PC-3 (cell line): ENCODE measurements around the gene BARHL1. TPM values are rescaled to one million over a fixed set of nuclear protein-coding genes. Genes with fewer than 3 reads are reported as not detected.

ENCODE experiments used
- ATAC-seq: fragments of 200-7000 bp; cut with Tn5 transposase; 2 replicates; pipeline ENCODE4 v1.9.1; 2020; ENCODE audit warnings: mild to moderate bottlenecking, moderate library complexity
- BruUV-seq: library from RNA; stranded (reverse); fragments of 400-500 nt; replicated peaks from 2 replicates; lab custom pipeline; 2021; lab: Mats Ljungman, UMichigan
- CTCF ChIA-PET: fragments of 300-600 bp; sonication (Branson Sonifier 250); formaldehyde crosslinking; loops from one replicate; lab custom pipeline; 2022; ENCODE audit warnings: antibody characterized with exemption; lab: Charles Lee
- POLR2A ChIA-PET: fragments of 300-600 bp; sonication (Branson Sonifier 250); formaldehyde crosslinking; loops from one replicate; lab custom pipeline; 2022; ENCODE audit warnings: antibody characterized with exemption; ENCODE audit not compliant: unreplicated experiment; lab: Charles Lee
- DNase-seq: peaks from one replicate; pipeline ENCODE4 v3.0.0-alpha.2; 2015
- H2AFZ ChIP-seq: fragments of 300-600 bp; sonication (generic); 2 replicates; pipeline ENCODE4 v1.6.0; 2016; ENCODE audit warnings: antibody characterized with exemption, low read length
- H3F3A ChIP-seq: fragments of 300-600 bp; sonication (generic); one replicate; pipeline ENCODE4 v1.6.0; 2017; ENCODE audit warnings: antibody characterized with exemption, low read length, control low read depth, mild to moderate bottlenecking; ENCODE audit not compliant: unreplicated experiment
- H3K27ac ChIP-seq: fragments of 300-600 bp; sonication (generic); 2 replicates; pipeline ENCODE4 v1.5.1; 2016; ENCODE audit warnings: mild to moderate bottlenecking, low read length
- H3K27me3 ChIP-seq: fragments of 300-600 bp; sonication (generic); 2 replicates; pipeline ENCODE4 v1.6.1; 2016; ENCODE audit warnings: low read length, mixed read lengths
- H3K36me3 ChIP-seq: fragments of 300-600 bp; sonication (generic); 2 replicates; pipeline ENCODE4 v1.6.1; 2016; ENCODE audit warnings: low read depth, mixed run types, low read length, mixed read lengths
- H3K4me1 ChIP-seq: fragments of 300-600 bp; sonication (generic); 2 replicates; pipeline ENCODE4 v1.5.1; 2016; ENCODE audit warnings: low read length; ENCODE audit not compliant: insufficient read depth
- H3K4me2 ChIP-seq: fragments of 300-600 bp; sonication (generic); 2 replicates; pipeline ENCODE4 v1.6.0; 2016; ENCODE audit warnings: low read length
- H3K4me3 ChIP-seq: fragments of 300-600 bp; sonication (generic); 2 replicates; pipeline ENCODE4 v1.5.1; 2016; ENCODE audit warnings: mild to moderate bottlenecking, low read length, mixed read lengths
- H3K79me2 ChIP-seq: fragments of 300-600 bp; sonication (generic); 2 replicates; pipeline ENCODE4 v1.6.1; 2017; ENCODE audit warnings: low read length, mixed read lengths
- H3K9ac ChIP-seq: fragments of 300-600 bp; sonication (generic); 2 replicates; pipeline ENCODE4 v1.6.0; 2016; ENCODE audit warnings: mild to moderate bottlenecking, low read length
- H3K9me2 ChIP-seq: fragments of 300-600 bp; sonication (generic); replicated peaks from 2 replicates; pipeline ENCODE4 v1.6.1; 2016; ENCODE audit warnings: mixed run types, low read length, mixed read lengths
- H3K9me3 ChIP-seq: fragments of 300-600 bp; sonication (generic); 2 replicates; pipeline ENCODE4 v1.6.1; 2016; ENCODE audit warnings: low read length, mixed read lengths
- H4K20me1 ChIP-seq: fragments of 300-600 bp; sonication (generic); 2 replicates; pipeline ENCODE4 v1.6.1; 2016; ENCODE audit warnings: low read length, mixed read lengths
- CTCF ChIP-seq: fragments of 300-600 bp; sonication (generic); conservative IDR thresholded peaks from 2 replicates; pipeline ENCODE4 v1.5.1; 2017; ENCODE audit warnings: antibody characterized with exemption, low read depth, mild to moderate bottlenecking, low read length
- EZH2 ChIP-seq: fragments of 300-600 bp; sonication (generic); IDR thresholded peaks from one replicate; pipeline ENCODE4 v1.6.1; 2017; ENCODE audit warnings: antibody characterized with exemption, mild to moderate bottlenecking, low read length; ENCODE audit not compliant: unreplicated experiment
- EZH2phosphoT487 ChIP-seq: fragments of 300-600 bp; sonication (generic); IDR thresholded peaks from 2 replicates; pipeline ENCODE4 v1.6.1; 2018; ENCODE audit warnings: mild to moderate bottlenecking, antibody characterized with exemption, low read length, borderline replicate concordance
- intact Hi-C: fragments of 100-400 bp; cut with micrococcal nuclease; formaldehyde crosslinking; loops from 2 replicates; pipeline ENCODE4 v1.9.0; 2023
- total RNA-seq: library from RNA; depleted of rRNA; stranded (reverse); fragments of >200 nt; gene quantifications from 2 replicates; pipeline ENCODE4 v1.2.3, GENCODE V29; 2014

The BARHL1 gene
- total RNA-seq, 1 experiment from 2014 or later: not detected

- no peaks in the 10 kb centered on the region for H4K20me1 ChIP-seq
- TF ChIP-seq CTCF (no peak), EZH2phosphoT487 (no peak), EZH2 (no peak)
- H3K27me3 ChIP-seq: no peaks in the 10 kb centered on the region
- H3K9ac ChIP-seq: no peak overlapping the region
- H3K4me1 ChIP-seq: no peaks in the 10 kb centered on the region
- no TSS peak for BruUV-seq
- DNase-seq: no peak
- H3K79me2 ChIP-seq: no peaks in the 10 kb centered on the region
- no peaks in the 10 kb centered on the region for H3K9me2 ChIP-seq
- CTCF ChIA-PET: no interaction called here
- no peaks in the 10 kb centered on the region for H3K9me3 ChIP-seq
- no peaks in the 10 kb centered on the region for H3F3A ChIP-seq
- peaks cover 4% of the 10 kb centered on the region; the same call in 1 of the 2 replicates for H3K36me3 ChIP-seq
- no peak for ATAC-seq
- intact Hi-C loops: no loop called here
- H2AFZ ChIP-seq: no peak overlapping the region
- H3K4me3 ChIP-seq: no peak overlapping the region
- POLR2A ChIA-PET: no interaction called here
- no peak overlapping the region for H3K4me2 ChIP-seq
- H3K27ac ChIP-seq: no peak overlapping the region
Measured at GRCh38 chr9:132592451-132592850, 10.0 kb downstream of the BARHL1 start.

GRCh38 chr9:132594412-132594811 is 12.0 kb downstream of the BARHL1 start:
- POLR2A ChIA-PET: no interaction called here
- H2AFZ ChIP-seq: no peak overlapping the region
- H3K4me2 ChIP-seq: no peak overlapping the region
- peaks cover 4% of the 10 kb centered on the region; the same call in 1 of the 2 replicates for H3K36me3 ChIP-seq
- no peak for TF ChIP-seq EZH2phosphoT487
- BruUV-seq: no TSS peak
- H3F3A ChIP-seq: no peaks in the 10 kb centered on the region
- no peaks in the 10 kb centered on the region for H3K79me2 ChIP-seq
- ATAC-seq (no peak), DNase-seq (no peak)
- no peaks in the 10 kb centered on the region for H3K9me3 ChIP-seq
- CTCF ChIA-PET: no interaction called here
- no peaks in the 10 kb centered on the region for H3K4me1 ChIP-seq
- no peaks in the 10 kb centered on the region for H4K20me1 ChIP-seq
- H3K27me3 ChIP-seq: no peaks in the 10 kb centered on the region
- no peak overlapping the region for H3K9ac ChIP-seq
- H3K27ac ChIP-seq: no peak overlapping the region
- no peak overlapping the region for H3K4me3 ChIP-seq
- no peaks in the 10 kb centered on the region for H3K9me2 ChIP-seq
- intact Hi-C loops: no loop called here

- no peak for ATAC-seq
- Histone ChIP-seq H4K20me1 (no peaks in the 10 kb centered on the region), H3K4me2 (no peak overlapping the region), H3K36me3 (peaks cover 4% of the 10 kb centered on the region), H3F3A (no peaks in the 10 kb centered on the region), H3K4me1 (no peaks in the 10 kb centered on the region), H3K27ac (no peak overlapping the region), H3K9me3 (no peaks in the 10 kb centered on the region), H3K4me3 (no peak overlapping the region), H3K9me2 (no peaks in the 10 kb centered on the region), H3K9ac (no peak overlapping the region), H3K79me2 (no peaks in the 10 kb centered on the region), H2AFZ (no peak overlapping the region), H3K27me3 (no peaks in the 10 kb centered on the region)
- DNase-seq: no peak
- POLR2A ChIA-PET: no interaction called here
- intact Hi-C loops: no loop called here
- no peak for TF ChIP-seq EZH2
- no peak for TF ChIP-seq CTCF
- no peak for TF ChIP-seq EZH2phosphoT487
- BruUV-seq: no TSS peak
- CTCF ChIA-PET: no interaction called here
Measured at GRCh38 chr9:132595319-132595718, 12.9 kb downstream of the BARHL1 start.
